Caco-2 (cell line): Measurements from ENCODE around the gene C5orf22. TPM values are rescaled to one million over a fixed set of nuclear protein-coding genes. Genes with fewer than 3 reads are reported as not detected.
"Not testable (repeated sequence)": the region's sequence is repeated elsewhere in the genome, so short reads cannot be mapped to it uniquely, and the experiment has no call there.

Experiments used
- BruUV-seq: library from RNA; stranded (reverse); fragments of 400-500 nt; replicated peaks from 2 replicates; lab custom pipeline; 2021; lab: Mats Ljungman, UMichigan
- CTCF ChIA-PET: fragments of 300-600 bp; sonication (Branson Sonifier 250); formaldehyde crosslinking; loops from one replicate; lab custom pipeline; 2022; ENCODE audit warnings: antibody characterized with exemption; lab: Charles Lee
- POLR2A ChIA-PET: fragments of 300-600 bp; sonication (Branson Sonifier 250); formaldehyde crosslinking; loops from one replicate; lab custom pipeline; 2022; ENCODE audit warnings: antibody characterized with exemption; lab: Charles Lee
- DNase-seq, 2 experiments: peaks; one replicate each; pipeline versions ENCODE4 v3.0.0 to v3.0.0-alpha.2; 2020 to 2022
- H3K27me3 ChIP-seq: replicated peaks from 2 replicates; pipeline ENCODE4 v1.6.0; 2011; ENCODE audit warnings: low read length; ENCODE audit not compliant: control insufficient read depth, insufficient read depth
- H3K36me3 ChIP-seq: 2 replicates; pipeline ENCODE4 v1.5.1; 2011; ENCODE audit warnings: low read length; ENCODE audit not compliant: control insufficient read depth, insufficient read depth
- H3K4me1 ChIP-seq: fragments of 250-450 bp; sonication (Bioruptor Pico); 2 replicates; pipeline ENCODE4 v1.5.1; 2020; ENCODE audit warnings: mild to moderate bottlenecking
- H3K4me3 ChIP-seq: 2 replicates; pipeline ENCODE4 v1.5.1; 2011; ENCODE audit warnings: low read depth, mild to moderate bottlenecking, control low read depth, low read length
- H3K9me3 ChIP-seq: fragments of 250-450 bp; sonication (Bioruptor Pico); 2 replicates; pipeline ENCODE4 v1.5.1; 2020; ENCODE audit warnings: mild to moderate bottlenecking, moderate library complexity
- H3K27ac Mint-ChIP-seq: one replicate; pipeline ENCODE4 v1.8.0; 2022; ENCODE audit warnings: mixed read lengths; ENCODE audit not compliant: unreplicated experiment
- H3K27me3 Mint-ChIP-seq: one replicate; pipeline ENCODE4 v1.8.0; 2022; ENCODE audit warnings: mixed read lengths; ENCODE audit not compliant: insufficient read depth, unreplicated experiment
- H3K36me3 Mint-ChIP-seq: one replicate; pipeline ENCODE4 v1.8.0; 2022; ENCODE audit warnings: mild to moderate bottlenecking, mixed read lengths; ENCODE audit not compliant: insufficient read depth, unreplicated experiment
- H3K4me1 Mint-ChIP-seq: one replicate; pipeline ENCODE4 v1.8.0; 2022; ENCODE audit warnings: low read depth, mixed read lengths; ENCODE audit not compliant: unreplicated experiment
- H3K4me3 Mint-ChIP-seq: one replicate; pipeline ENCODE4 v1.8.0; 2022; ENCODE audit warnings: mild to moderate bottlenecking, moderate library complexity, mixed read lengths; ENCODE audit not compliant: unreplicated experiment
- H3K9me3 Mint-ChIP-seq: one replicate; pipeline ENCODE4 v1.8.0; 2022; ENCODE audit warnings: mixed read lengths; ENCODE audit not compliant: unreplicated experiment
- CTCF ChIP-seq, 2 experiments: fragments of 200-600 bp in 1 of 2; IDR thresholded peaks; 1 replicate in 1 of 2; 2 replicates in 1 of 2; pipeline versions ENCODE4 v1.5.1 to v1.8.0; 2011 to 2022; ENCODE audit warnings: antibody characterized with exemption in 1 of 2, control low read depth in 1 of 2, inconsistent platforms in 1 of 2, low read depth in 1 of 2, low read length in 1 of 2, mild to moderate bottlenecking in 1 of 2, moderate library complexity in 1 of 2; ENCODE audit not compliant: insufficient read depth in 1 of 2, severe bottlenecking in 1 of 2, unreplicated experiment in 1 of 2
- intact Hi-C: fragments of 100-400 bp; cut with micrococcal nuclease; formaldehyde crosslinking; loops from one replicate; pipeline ENCODE4 v1.10.0; 2022; ENCODE audit not compliant: unreplicated experiment
- total RNA-seq: library from RNA; stranded (reverse); gene quantifications from 2 replicates; pipeline ENCODE4 v1.2.3, GENCODE V29; 2022

Gene C5orf22
- total RNA-seq, 1 experiment from 2014 or later, result 27.9 TPM

GRCh38 chr5:31598640-31599611 is 66.8 kb downstream of the C5orf22 start:
- Mint-ChIP-seq H3K9me3 (no peaks in the 10 kb centered on the region), H3K27me3 (peaks cover 17% of the 10 kb centered on the region), H3K4me1 (no peaks in the 10 kb centered on the region), H3K4me3 (no peak overlapping the region), H3K27ac (no peak overlapping the region), H3K36me3 (no peaks in the 10 kb centered on the region)
- Histone ChIP-seq H3K36me3 (no peaks in the 10 kb centered on the region), H3K4me3 (no peak overlapping the region), H3K27me3 (no peaks in the 10 kb centered on the region), H3K9me3 (no peaks in the 10 kb centered on the region), H3K4me1 (no peaks in the 10 kb centered on the region)
- POLR2A ChIA-PET, result no interaction called here
- intact Hi-C loops, result no loop called here
- CTCF ChIA-PET, result interaction anchor here (0.6 kb wide), 1 partner anchor 240 kb away, joined by 4 read pairs; no protein-coding TSS in a partner anchor
- BruUV-seq, result no TSS peak
- DNase-seq, result no peak
- TF ChIP-seq CTCF (IDR thresholded peaks at IDR 0.05; ENCODE audit: insufficient read depth in 1 of 2, low read depth in 1 of 2, low read length in 1 of 2, severe bottlenecking in 1 of 2, unreplicated experiment in 1 of 2), result no peak

DNA sequence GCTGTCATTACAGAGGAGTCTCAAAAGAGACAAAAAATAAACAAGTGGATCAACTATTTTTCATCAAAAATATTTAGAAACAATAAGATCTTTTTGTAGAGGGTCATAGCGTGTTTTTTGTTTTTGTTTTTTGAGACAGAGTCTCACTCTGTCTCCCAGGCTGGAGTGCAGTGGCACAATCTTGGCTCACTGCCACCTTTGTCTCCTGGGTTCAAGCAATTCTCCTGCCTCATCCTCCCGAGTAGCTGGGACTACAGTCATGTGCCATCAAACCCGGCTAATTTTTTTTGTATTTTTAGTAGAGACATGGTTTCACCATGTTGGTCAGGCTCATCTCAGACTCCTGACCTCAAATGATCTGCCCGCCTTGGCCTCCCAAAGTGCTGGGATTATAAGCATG is 70.2 kb downstream of the C5orf22 start:
- H3K9me3 ChIP-seq, BruUV-seq, H3K36me3 Mint-ChIP-seq, H3K4me3 ChIP-seq, intact Hi-C loops, H3K27me3 ChIP-seq, H3K4me1 ChIP-seq, CTCF ChIA-PET, H3K9me3 Mint-ChIP-seq, H3K4me1 Mint-ChIP-seq, POLR2A ChIA-PET, H3K36me3 ChIP-seq, DNase-seq, H3K4me3 Mint-ChIP-seq, H3K27ac Mint-ChIP-seq: not testable (repeated sequence)
- peaks cover 25% of the 10 kb centered on the region for H3K27me3 Mint-ChIP-seq

- Mint-ChIP-seq H3K9me3 (no peaks in the 10 kb centered on the region), H3K4me1 (no peaks in the 10 kb centered on the region), H3K27me3 (peaks cover 21% of the 10 kb centered on the region), H3K4me3 (no peak overlapping the region), H3K36me3 (no peaks in the 10 kb centered on the region), H3K27ac (no peak overlapping the region)
- Histone ChIP-seq H3K4me1 (no peaks in the 10 kb centered on the region), H3K27me3 (no peaks in the 10 kb centered on the region), H3K4me3 (no peak overlapping the region), H3K36me3 (no peaks in the 10 kb centered on the region), H3K9me3 (no peaks in the 10 kb centered on the region)
- no peak for DNase-seq
- ChIA-PET CTCF (no interaction called here), POLR2A (no interaction called here)
- intact Hi-C loops, result no loop called here
- TF ChIP-seq CTCF (IDR thresholded peaks at IDR 0.05; ENCODE audit: insufficient read depth in 1 of 2, low read depth in 1 of 2, low read length in 1 of 2, severe bottlenecking in 1 of 2, unreplicated experiment in 1 of 2), result no peak
- BruUV-seq, result no TSS peak
These were observed 72.1 kb downstream of the C5orf22 start for GRCh38 chr5:31604240-31604639.
